ENCODE results near the gene PRSS57. TPM values are rescaled to one million over a fixed set of nuclear protein-coding genes. Genes with fewer than 3 reads are reported as not detected.

Gene PRSS57
- total RNA-seq, 2 experiments from 2014 or later: 0.59 TPM; not detected in 1

DNA sequence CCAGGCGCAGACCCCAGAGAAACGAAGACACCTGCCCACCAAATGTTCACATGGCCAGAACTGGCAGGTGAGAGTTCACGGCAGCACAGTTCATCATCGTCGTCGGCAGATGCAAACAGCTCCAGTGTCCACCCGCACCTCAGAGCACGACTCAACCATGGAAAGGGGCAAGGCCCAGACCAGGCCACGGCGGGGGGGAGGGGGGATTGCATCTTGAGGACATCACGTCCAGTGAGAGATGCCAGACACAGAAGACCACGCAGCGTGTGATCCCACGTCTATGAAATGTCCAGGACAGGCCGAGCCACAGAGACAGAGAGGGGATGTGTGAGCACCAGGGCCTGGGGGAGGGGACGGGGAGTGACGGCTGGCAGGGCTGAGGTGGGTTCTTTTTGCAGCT lies 39.6 kb downstream of the PRSS57 start:
- Mint-ChIP-seq H3K27ac (no peak overlapping the region), H3K36me3 (peaks cover 15% of the 10 kb centered on the region), H3K4me1 (peaks cover 35% of the 10 kb centered on the region)

GRCh38 chr19:653425-653824 lies 41.8 kb downstream of the PRSS57 start:
- Mint-ChIP-seq H3K27me3 (no peaks in the 10 kb centered on the region), H3K36me3 (peaks cover 12% of the 10 kb centered on the region), H3K27ac (no peak overlapping the region), H3K4me1 (peaks cover 15% of the 10 kb centered on the region), H3K4me3 (no peak overlapping the region), H3K9me3 (ENCODE audit: low read depth) (no peaks in the 10 kb centered on the region)
- DNase-seq (no peak), ATAC-seq (no peak)
- CTCF ChIA-PET: no interaction called here

More for the DNA sequence above, 39.6 kb downstream of the PRSS57 start:
- DNase-seq (no peak), ATAC-seq (no peak)
- no peaks in the 10 kb centered on the region for H3K27me3 Mint-ChIP-seq
- CTCF ChIA-PET: interaction anchor here (0.7 to 2.2 kb wide), 3 partner anchors 31 to 78 kb away, joined by 3 to 6 read pairs (median 3); no protein-coding TSS in a partner anchor
- H3K9me3 Mint-ChIP-seq (ENCODE audit: low read depth): no peaks in the 10 kb centered on the region
- no peak overlapping the region for H3K4me3 Mint-ChIP-seq

DNA sequence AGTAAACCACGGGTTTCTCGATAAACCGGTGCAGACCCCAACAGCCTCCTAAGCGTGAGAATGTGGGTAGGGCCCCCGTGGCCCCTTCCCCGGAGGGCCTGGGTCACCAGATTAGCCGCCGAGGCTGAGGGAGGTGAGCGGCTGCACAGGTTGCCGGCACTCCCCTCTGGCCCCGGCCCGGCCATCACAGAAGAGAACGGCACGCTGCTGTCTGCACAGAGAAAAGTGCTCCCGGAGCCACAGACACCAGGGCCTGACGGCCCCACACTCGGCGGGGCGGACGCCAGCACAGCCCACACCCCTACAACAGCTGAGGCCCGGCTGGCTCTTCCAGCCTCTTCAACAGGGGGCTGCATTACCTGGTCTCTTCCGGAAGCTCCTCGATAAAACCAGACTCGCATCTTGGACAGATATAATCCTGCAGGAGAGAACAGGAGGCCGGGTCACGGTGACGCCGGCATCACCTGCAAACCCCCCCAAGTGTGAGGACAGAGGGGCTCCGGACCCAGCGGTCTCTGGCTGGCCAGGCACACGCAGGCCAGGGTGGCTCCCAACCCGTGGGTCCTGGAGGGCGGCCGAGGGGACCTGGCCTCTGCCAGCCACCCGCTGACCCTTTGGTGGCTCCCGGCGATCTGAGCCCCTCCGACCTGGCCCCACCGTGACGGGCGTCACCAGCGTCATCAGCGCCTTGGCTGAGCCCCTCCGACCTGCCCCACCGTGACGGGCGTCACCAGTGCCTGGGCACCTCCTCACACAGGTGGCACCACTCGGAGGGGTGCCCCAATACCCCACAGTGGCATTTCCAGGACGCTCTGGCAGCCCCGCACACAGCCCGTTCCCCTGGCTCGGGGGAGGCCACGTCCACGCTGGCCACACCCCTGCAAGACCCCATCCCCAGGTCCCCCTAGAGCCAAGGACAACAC lies 42.5 kb downstream of the PRSS57 start:
- ATAC-seq: no peak
- Mint-ChIP-seq H3K4me3 (no peak overlapping the region), H3K4me1 (peaks cover 14% of the 10 kb centered on the region)

DNA sequence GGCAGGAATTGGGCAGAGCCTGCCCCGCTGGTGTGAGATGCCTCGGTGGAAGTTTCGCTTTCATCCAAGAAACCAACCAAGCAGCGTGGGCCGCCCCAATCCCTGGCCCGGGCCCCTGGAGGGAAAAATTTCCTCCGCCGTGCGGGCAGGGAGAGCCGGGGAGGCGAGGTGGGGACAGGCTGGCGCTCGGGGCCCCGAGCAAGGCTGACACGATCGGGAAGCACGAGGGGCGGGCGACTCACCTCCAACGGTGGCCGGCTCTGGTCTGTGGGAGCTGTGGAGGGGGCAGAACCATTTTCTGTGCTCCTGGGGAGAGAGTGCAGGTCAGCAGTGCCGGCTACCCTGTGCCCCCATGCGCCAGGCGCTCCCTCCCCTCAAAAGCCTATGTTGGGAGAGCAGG lies 43.3 kb downstream of the PRSS57 start:
- Mint-ChIP-seq H3K9me3 (ENCODE audit: low read depth) (no peaks in the 10 kb centered on the region), H3K27me3 (no peaks in the 10 kb centered on the region), H3K4me1 (peaks cover 8% of the 10 kb centered on the region), H3K27ac (no peak overlapping the region), H3K4me3 (no peak overlapping the region), H3K36me3 (peaks cover 12% of the 10 kb centered on the region)
- CTCF ChIA-PET: no interaction called here
- DNase-seq: no peak
- no peak for ATAC-seq

More for the DNA sequence above, 42.5 kb downstream of the PRSS57 start:
- CTCF ChIA-PET: no interaction called here
- Mint-ChIP-seq H3K36me3 (peaks cover 12% of the 10 kb centered on the region), H3K27me3 (no peaks in the 10 kb centered on the region), H3K9me3 (ENCODE audit: low read depth) (no peaks in the 10 kb centered on the region), H3K27ac (no peak overlapping the region)
- DNase-seq: no peak

GRCh38 chr19:651114-651818 lies 44.0 kb downstream of the PRSS57 start:
- ATAC-seq: no peak
- H3K4me1 Mint-ChIP-seq: peaks cover 7% of the 10 kb centered on the region
- peaks cover 16% of the 10 kb centered on the region for H3K36me3 Mint-ChIP-seq
- no peaks in the 10 kb centered on the region for H3K9me3 Mint-ChIP-seq (ENCODE audit: low read depth)
- H3K27ac Mint-ChIP-seq: no peak overlapping the region
- CTCF ChIA-PET: no interaction called here
- no peak overlapping the region for H3K4me3 Mint-ChIP-seq
- DNase-seq: no peak
- H3K27me3 Mint-ChIP-seq: no peaks in the 10 kb centered on the region

DNA sequence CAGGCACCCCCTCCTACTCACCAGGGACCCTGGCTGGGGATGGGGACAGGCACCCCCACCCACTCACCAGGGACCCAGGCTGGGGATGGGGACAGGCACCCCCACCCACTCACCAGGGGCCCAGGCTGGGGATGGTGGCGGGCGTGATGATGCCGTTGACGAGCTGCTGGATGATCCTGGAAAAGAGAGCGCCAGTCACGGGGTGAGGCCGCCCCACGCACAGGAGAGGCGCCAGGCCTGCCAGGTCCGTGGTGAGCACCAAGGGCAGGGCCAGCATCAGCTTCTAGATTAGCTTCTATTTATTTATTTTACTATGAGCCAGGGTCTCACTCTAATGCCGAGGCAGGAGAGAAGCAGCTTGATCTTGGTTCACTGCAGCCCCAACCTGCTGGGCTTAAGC lies 45.1 kb downstream of the PRSS57 start:
- no peaks in the 10 kb centered on the region for H3K27me3 Mint-ChIP-seq
- ATAC-seq (no peak), DNase-seq (no peak)
- no peaks in the 10 kb centered on the region for H3K9me3 Mint-ChIP-seq (ENCODE audit: low read depth)
- H3K36me3 Mint-ChIP-seq: peaks cover 16% of the 10 kb centered on the region
- H3K4me3 Mint-ChIP-seq: no peak overlapping the region
- CTCF ChIA-PET: no interaction called here
- H3K4me1 Mint-ChIP-seq: no peaks in the 10 kb centered on the region
- no peak overlapping the region for H3K27ac Mint-ChIP-seq

GRCh38 chr19:648904-649801 lies 46.1 kb downstream of the PRSS57 start:
- H3K27ac Mint-ChIP-seq: no peak overlapping the region
- peaks cover 14% of the 10 kb centered on the region for H3K36me3 Mint-ChIP-seq
- H3K4me3 Mint-ChIP-seq: no peak overlapping the region
- H3K9me3 Mint-ChIP-seq (ENCODE audit: low read depth): no peaks in the 10 kb centered on the region
- CTCF ChIA-PET: no interaction called here
- no peaks in the 10 kb centered on the region for H3K4me1 Mint-ChIP-seq
- DNase-seq (no peak), ATAC-seq (no peak)
- H3K27me3 Mint-ChIP-seq: no peaks in the 10 kb centered on the region

GRCh38 chr19:648305-648704 lies 46.9 kb downstream of the PRSS57 start:
- CTCF ChIA-PET: no interaction called here
- DNase-seq (no peak), ATAC-seq (no peak)
- Mint-ChIP-seq H3K27me3 (no peaks in the 10 kb centered on the region), H3K4me1 (no peaks in the 10 kb centered on the region), H3K36me3 (peaks cover 11% of the 10 kb centered on the region), H3K9me3 (ENCODE audit: low read depth) (no peaks in the 10 kb centered on the region), H3K4me3 (no peak overlapping the region), H3K27ac (no peak overlapping the region)

DNA sequence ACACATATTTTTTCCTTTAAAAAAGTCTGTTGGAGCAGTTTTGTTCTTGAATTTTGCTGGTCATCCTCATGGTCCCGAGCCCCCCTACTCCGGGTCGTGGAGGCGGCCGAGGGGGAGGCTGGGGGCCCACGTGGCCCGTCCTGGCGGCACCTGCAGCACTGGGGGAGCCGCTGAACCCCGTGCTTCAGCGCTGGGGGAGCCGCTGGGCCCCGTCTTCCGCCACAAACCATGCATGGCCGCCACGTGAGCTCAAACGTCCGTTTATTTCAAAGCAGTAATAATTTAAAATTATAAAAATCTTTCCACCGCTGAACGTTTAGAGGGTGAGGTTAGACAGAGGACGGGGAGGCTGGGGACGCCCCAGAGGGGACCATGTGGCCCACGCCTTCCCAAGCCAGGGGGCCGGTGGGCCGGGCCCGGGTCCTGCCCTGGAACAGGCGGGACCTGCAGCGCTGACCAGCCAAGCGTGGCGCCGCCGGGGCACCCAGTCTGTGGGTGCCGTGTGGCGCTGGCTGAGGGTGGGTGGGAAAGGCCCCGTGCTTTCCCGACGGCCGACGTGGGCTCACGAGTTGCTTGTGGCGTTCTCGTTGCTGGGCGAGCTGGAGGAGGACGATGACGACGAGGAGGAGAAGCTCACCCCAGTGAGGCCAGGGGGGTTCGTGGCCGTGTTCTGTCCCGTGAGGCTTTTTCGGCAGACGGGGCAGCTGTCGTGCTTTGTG lies 47.5 kb downstream of the PRSS57 start:
- no peak for DNase-seq
- Mint-ChIP-seq H3K27me3 (no peaks in the 10 kb centered on the region), H3K36me3 (peaks cover 9% of the 10 kb centered on the region), H3K4me1 (no peaks in the 10 kb centered on the region), H3K9me3 (ENCODE audit: low read depth) (no peaks in the 10 kb centered on the region), H3K4me3 (no peak overlapping the region), H3K27ac (no peak overlapping the region)
- no peak for ATAC-seq
- CTCF ChIA-PET: no interaction called here

- no peak for ATAC-seq
- H3K4me1 Mint-ChIP-seq: no peaks in the 10 kb centered on the region
- H3K9me3 Mint-ChIP-seq (ENCODE audit: low read depth): no peaks in the 10 kb centered on the region
Observed at GRCh38 chr19:646779-647565, 48.3 kb downstream of the PRSS57 start.

DNA sequence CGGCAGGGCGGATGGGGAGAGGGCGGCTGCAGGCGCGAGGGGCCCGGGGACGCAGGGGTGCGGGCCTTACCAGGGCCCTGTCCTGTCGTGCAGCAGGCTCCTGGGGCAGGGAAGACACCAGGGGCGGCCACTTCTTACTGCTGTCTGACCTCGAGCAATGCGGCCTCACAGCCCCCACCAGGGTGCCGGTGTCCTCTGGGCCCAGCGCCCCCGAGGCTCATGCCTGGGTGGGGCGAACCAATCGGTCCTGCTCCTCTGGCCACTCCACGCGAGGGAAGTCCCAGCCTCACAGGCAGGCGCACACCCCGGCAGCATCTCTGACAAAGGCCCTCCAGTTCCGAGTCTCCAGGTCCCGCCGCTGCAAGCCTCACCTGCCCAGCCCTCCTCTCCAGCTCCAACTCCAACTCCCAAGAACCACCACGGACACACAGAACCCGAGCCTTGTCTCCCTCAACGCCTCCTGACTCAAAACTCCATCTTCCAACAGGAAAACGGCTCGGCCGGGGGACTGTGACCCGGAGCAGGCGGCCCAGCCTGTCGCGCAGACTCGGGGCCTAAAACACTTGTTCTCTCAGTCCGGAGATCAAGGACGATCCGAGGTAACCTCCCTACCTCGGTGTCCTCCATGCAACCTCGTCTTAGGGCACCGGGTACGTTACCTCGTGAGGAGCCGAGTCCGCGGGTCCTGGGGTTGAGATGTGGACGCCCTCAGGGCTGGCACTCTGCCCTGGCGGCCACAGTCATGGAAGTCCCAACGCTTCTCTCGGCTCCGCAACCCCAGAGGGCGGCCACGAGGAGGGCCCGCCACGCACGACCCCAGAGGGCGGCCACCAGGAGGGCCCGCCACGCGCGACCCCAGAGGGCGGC lies 49.1 kb downstream of the PRSS57 start:
- DNase-seq: no peak
- H3K4me1 Mint-ChIP-seq: no peaks in the 10 kb centered on the region
- H3K27ac Mint-ChIP-seq: no peak overlapping the region
- H3K4me3 Mint-ChIP-seq: no peak overlapping the region
- no peak for ATAC-seq
- H3K36me3 Mint-ChIP-seq: peaks cover 9% of the 10 kb centered on the region
- H3K9me3 Mint-ChIP-seq (ENCODE audit: low read depth): no peaks in the 10 kb centered on the region
- CTCF ChIA-PET: no interaction called here
- H3K27me3 Mint-ChIP-seq: no peaks in the 10 kb centered on the region

More at GRCh38 chr19:646779-647565, 48.3 kb downstream of the PRSS57 start:
- Mint-ChIP-seq H3K36me3 (peaks cover 9% of the 10 kb centered on the region), H3K27me3 (no peaks in the 10 kb centered on the region), H3K4me3 (no peak overlapping the region), H3K27ac (no peak overlapping the region)
- no peak for DNase-seq
- CTCF ChIA-PET: no interaction called here

Measured in activated CD8-positive, alpha-beta memory T cell treated with anti-CD3 and anti-CD28 coated beads, Interleukin-2, amount 10 ng/mL, durations not matched to agents 7 days and 5 days (primary cell).